ENCODE measurements around the gene MAD1L1.

GRCh38 chr7:2181077-2181854 lies 51.5 kb downstream of the MAD1L1 start:
- TF ChIP-seq EGR1 (IDR thresholded peaks at IDR 0.05; ENCODE audit: low read depth) (no peak), CTCF (IDR thresholded peaks at IDR 0.05 in 2 of 3, conservative IDR thresholded peaks at IDR 0.05 in 1 of 3; ENCODE audit: borderline replicate concordance in 1 of 3, insufficient read depth in 1 of 3, low read depth in 2 of 3, low read length in 2 of 3) (no peak), POLR2AphosphoS5 (IDR thresholded peaks at IDR 0.05; ENCODE audit: low read depth, low read length) (no peak), EZH2 (IDR thresholded peaks at IDR 0.05) (no peak)
- TF ChIP-seq, protein P1, sequence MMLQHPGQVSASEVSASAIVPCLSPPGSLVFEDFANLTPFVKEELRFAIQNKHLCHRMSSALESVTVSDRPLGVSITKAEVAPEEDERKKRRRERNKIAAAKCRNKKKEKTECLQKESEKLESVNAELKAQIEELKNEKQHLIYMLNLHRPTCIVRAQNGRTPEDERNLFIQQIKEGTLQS (IDR thresholded peaks at IDR 0.05) = no peak
